ENCODE measurements around the gene ARMH1.

DNA sequence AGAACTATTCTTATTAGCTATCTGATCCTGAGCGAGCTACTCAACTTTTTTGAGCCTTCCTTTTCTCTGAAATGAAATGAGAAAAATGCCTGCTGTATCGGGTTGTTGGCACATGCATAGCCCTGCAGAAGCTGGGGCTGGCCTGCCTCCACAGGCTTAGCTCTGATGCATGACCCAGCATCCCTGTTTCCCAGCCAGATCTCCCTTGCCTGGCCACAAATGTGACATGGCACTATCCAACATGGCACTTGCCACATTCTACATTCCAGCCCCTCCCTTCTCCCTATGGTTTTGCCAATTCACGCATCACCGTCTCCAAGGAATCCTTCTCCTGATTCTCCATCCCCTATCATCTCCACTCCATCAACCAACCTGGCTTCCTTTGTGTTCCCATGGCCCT is 42.6 kb downstream of the ARMH1 start:
- no peak for TF ChIP-seq GATA3 (IDR thresholded peaks at IDR 0.05; ENCODE audit: low read depth, low read length)
- no peak for TF ChIP-seq GATA2 (IDR thresholded peaks at IDR 0.05; ENCODE audit: low read depth, low read length)

Data from SH-SY5Y (cell line).